GM12891 (cell line): Measurements from ENCODE around the gene FBXL7.

ENCODE experiments used
- DNase-seq: peaks from one replicate; pipeline ENCODE4 v3.0.0; 2011; ENCODE audit warnings: low spot score; ENCODE audit not compliant: insufficient read length
- FAIRE-seq: peaks from 2 replicates; lab custom pipeline; 2011; peaks lifted over from hg19 to GRCh38; lab: Jason Lieb, UNC
- PAX5 ChIP-seq: IDR thresholded peaks from 2 replicates; pipeline ENCODE4 v1.6.1; 2011; ENCODE audit warnings: low read length, moderate library complexity, mild to moderate bottlenecking; ENCODE audit not compliant: insufficient read depth, severe bottlenecking
- POLR2A ChIP-seq: IDR thresholded peaks from 2 replicates; pipeline ENCODE4 v1.6.1; 2011; ENCODE audit warnings: low read depth, low read length, control low read depth
- POLR2AphosphoS5 ChIP-seq: IDR thresholded peaks from 2 replicates; pipeline ENCODE4 v1.6.1; 2011; ENCODE audit warnings: low read depth, low read length, control low read depth
- POU2F2 ChIP-seq: IDR thresholded peaks from 2 replicates; pipeline ENCODE4 v1.6.1; 2011; ENCODE audit warnings: low read depth, mild to moderate bottlenecking, control low read depth, low read length, moderate library complexity
- SPI1 ChIP-seq: IDR thresholded peaks from 2 replicates; pipeline ENCODE4 v1.6.1; 2011; ENCODE audit warnings: low read depth, low read length, control low read depth
- TAF1 ChIP-seq: IDR thresholded peaks from 2 replicates; pipeline ENCODE4 v1.6.1; 2011; ENCODE audit warnings: low read depth, low read length, control low read depth

The FBXL7 gene

GRCh38 chr5:15926586-15926985, 426.6 kb downstream of the FBXL7 start:
- no peak for DNase-seq

GRCh38 chr5:15927710-15928380, 427.9 kb downstream of the FBXL7 start:
- FAIRE-seq = no peak
- no peak for DNase-seq
- TF ChIP-seq SPI1 (no peak), POLR2A (no peak), TAF1 (no peak), POLR2AphosphoS5 (no peak), POU2F2 (no peak), PAX5 (no peak)

More at GRCh38 chr5:15926586-15926985, 426.6 kb downstream of the FBXL7 start:
- no peak for FAIRE-seq
- no peak for TF ChIP-seq PAX5
- TF ChIP-seq SPI1 = no peak
- no peak for TF ChIP-seq TAF1
- TF ChIP-seq POU2F2 = no peak
- TF ChIP-seq POLR2AphosphoS5 = no peak
- no peak for TF ChIP-seq POLR2A

GRCh38 chr5:15929611-15930263, 429.8 kb downstream of the FBXL7 start:
- FAIRE-seq = no peak
- DNase-seq = no peak
- no peak for TF ChIP-seq POLR2AphosphoS5
- no peak for TF ChIP-seq PAX5
- TF ChIP-seq TAF1 = no peak
- no peak for TF ChIP-seq POLR2A
- no peak for TF ChIP-seq POU2F2
- TF ChIP-seq SPI1 = no peak

GRCh38 chr5:15932066-15932465, 432.1 kb downstream of the FBXL7 start:
- TF ChIP-seq POU2F2 (no peak), PAX5 (no peak), TAF1 (no peak), POLR2AphosphoS5 (no peak), POLR2A (no peak), SPI1 (no peak)
- FAIRE-seq (no peak), DNase-seq (no peak)

- FAIRE-seq (no peak), DNase-seq (no peak)
- TF ChIP-seq POLR2AphosphoS5 (no peak), SPI1 (no peak), PAX5 (no peak), POLR2A (no peak), POU2F2 (no peak), TAF1 (no peak)
Measured at GRCh38 chr5:15933259-15934207, 433.6 kb downstream of the FBXL7 start.

GRCh38 chr5:15936505-15937245, 436.7 kb downstream of the FBXL7 start:
- TF ChIP-seq POLR2AphosphoS5 (no peak), POU2F2 (no peak), POLR2A (no peak), PAX5 (no peak), TAF1 (no peak), SPI1 (no peak)
- no peak for DNase-seq
- FAIRE-seq = no peak

GRCh38 chr5:15937708-15938107, 437.7 kb downstream of the FBXL7 start:
- FAIRE-seq = no peak
- no peak for DNase-seq
- no peak for TF ChIP-seq PAX5
- no peak for TF ChIP-seq SPI1
- no peak for TF ChIP-seq POLR2A
- TF ChIP-seq POLR2AphosphoS5 = no peak
- TF ChIP-seq POU2F2 = no peak
- TF ChIP-seq TAF1 = no peak

GRCh38 chr5:15938186-15938585, 438.2 kb downstream of the FBXL7 start:
- no peak for FAIRE-seq
- no peak for DNase-seq
- no peak for TF ChIP-seq POLR2A
- TF ChIP-seq POLR2AphosphoS5 = no peak
- TF ChIP-seq POU2F2 = no peak
- no peak for TF ChIP-seq SPI1
- TF ChIP-seq PAX5 = no peak
- TF ChIP-seq TAF1 = no peak
